Lung (tissue), 12 donors: ENCODE data around the gene RNF13. TPM values are rescaled to one million over a fixed set of nuclear protein-coding genes. Genes with fewer than 3 reads are reported as not detected.
A peak's percentile ranks its signal among the peaks of the same experiment; 100 is the strongest.

Source experiments
- ATAC-seq: fragments of 200-7000 bp; cut with Tn5 transposase; one replicate; pipeline ENCODE4 v1.9.1; 2020; ENCODE audit warnings: moderate number of reproducible peaks; ENCODE audit not compliant: insufficient read depth, low FRiP score
- DNase-seq, 3 donors: peaks; one replicate each; pipeline ENCODE4 v3.0.0-alpha.2; 2013 to 2017
- H3K27ac ChIP-seq, 2 donors: one replicate each; pipeline ENCODE4 v1.5.1; 2013; ENCODE audit warnings: mild to moderate bottlenecking in 2 of 2, moderate library complexity in 2 of 2, control low read depth in 1 of 2, inconsistent platforms in 1 of 2, low read depth in 1 of 2, low read length in 1 of 2
- H3K27me3 ChIP-seq, 3 donors: one replicate each; pipeline ENCODE4 v1.5.1; 2013; ENCODE audit warnings: low read length in 2 of 3; ENCODE audit not compliant: control insufficient read depth in 3 of 3, insufficient read depth in 3 of 3
- H3K36me3 ChIP-seq, 4 donors: one replicate each; pipeline ENCODE4 v1.5.1; 2013; ENCODE audit warnings: low read length in 4 of 4, mild to moderate bottlenecking in 1 of 4, moderate library complexity in 1 of 4; ENCODE audit not compliant: control insufficient read depth in 4 of 4, insufficient read depth in 4 of 4
- H3K4me1 ChIP-seq, 5 donors: one replicate each; pipeline ENCODE4 v1.5.1; 2013; ENCODE audit warnings: low read length in 5 of 5, mild to moderate bottlenecking in 2 of 5, moderate library complexity in 1 of 5; ENCODE audit not compliant: control insufficient read depth in 5 of 5, insufficient read depth in 5 of 5
- H3K4me3 ChIP-seq: one replicate; pipeline ENCODE4 v1.5.1; 2013; ENCODE audit warnings: mild to moderate bottlenecking, control low read depth, moderate library complexity
- H3K9ac ChIP-seq, 2 donors: one replicate each; pipeline ENCODE4 v1.5.1; 2013; ENCODE audit warnings: low read length in 2 of 2, control low read depth in 1 of 2; ENCODE audit not compliant: insufficient read depth in 1 of 2
- H3K9me3 ChIP-seq, 4 donors: one replicate each; pipeline ENCODE4 v1.5.1; 2013; ENCODE audit warnings: low read length in 3 of 4, mild to moderate bottlenecking in 1 of 4, moderate library complexity in 1 of 4; ENCODE audit not compliant: control insufficient read depth in 4 of 4, insufficient read depth in 3 of 4
- WGBS, 2 donors: extraction: QIAGEN DNeasy Blood & Tissue Kit; methylation state at CpG; one replicate each; pipeline ENCODE4 v1.1.7; 2013; 5-methylcytosine and 5-hydroxymethylcytosine counted together
- polyA plus RNA-seq, 2 donors: library from polyadenylated mRNA; stranded (reverse); fragments of 200-250 nt; gene quantifications; one replicate each; pipeline ENCODE4 v1.2.1, GENCODE V29; 2013
- total RNA-seq, 2 donors: library from RNA; depleted of rRNA in 1 of 2; stranded (reverse); fragments of >200 nt in 1 of 2; gene quantifications; one replicate each; pipeline ENCODE4 v1.2.1, GENCODE V29; 2014 to 2021
- TF ChIP-seq, protein P1 (sequence below): IDR thresholded peaks from 2 replicates; pipeline ENCODE4 v1.5.1; 2012; ENCODE audit warnings: mild to moderate bottlenecking; ENCODE audit errors: control extremely low read depth, extremely low read depth
- donor health status: control.
- donor health status: control.
- donor health status: Bipolar disorder and iron deficiency.
- donor health status: healthy.
- donor health status: DM: yes; HTN: yes; CAD: no.

RNF13 gene
- total and polyA plus RNA-seq, 4 donors: 56.2 to 170 (median 96.7) TPM

DNA sequence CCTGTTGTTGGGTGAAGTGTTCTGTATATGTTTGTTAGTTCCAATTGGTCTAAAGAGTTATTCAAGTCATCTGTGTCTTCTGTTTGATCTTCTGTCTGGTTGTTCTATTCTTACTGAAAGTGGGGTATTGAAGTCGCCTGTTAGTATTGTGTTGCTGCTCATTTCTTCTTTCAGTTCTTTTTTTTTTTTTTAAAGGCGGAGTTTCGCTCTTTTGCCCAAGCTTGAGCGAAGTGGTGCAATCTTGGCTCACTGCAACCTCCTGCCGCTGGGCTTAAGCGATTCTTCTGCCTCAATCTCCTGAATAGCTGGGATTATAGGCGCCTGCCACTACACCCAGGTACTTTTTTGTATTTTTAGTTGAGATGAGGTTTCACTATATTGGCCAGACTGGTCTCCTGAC is 134.2 kb downstream of the RNF13 start:
- Histone ChIP-seq H3K36me3 (peaks cover 0 to 12% (median 2%) of the 10 kb centered on the region in 4 donors), H3K9ac (no peak overlapping the region), H3K27me3 (no peaks in the 10 kb centered on the region), H3K4me3 (no peak overlapping the region), H3K27ac (no peak overlapping the region), H3K9me3 (peaks cover 0 to 5% (median 0%) of the 10 kb centered on the region in 4 donors), H3K4me1 (no peaks in the 10 kb centered on the region)
- TF ChIP-seq, protein P1, sequence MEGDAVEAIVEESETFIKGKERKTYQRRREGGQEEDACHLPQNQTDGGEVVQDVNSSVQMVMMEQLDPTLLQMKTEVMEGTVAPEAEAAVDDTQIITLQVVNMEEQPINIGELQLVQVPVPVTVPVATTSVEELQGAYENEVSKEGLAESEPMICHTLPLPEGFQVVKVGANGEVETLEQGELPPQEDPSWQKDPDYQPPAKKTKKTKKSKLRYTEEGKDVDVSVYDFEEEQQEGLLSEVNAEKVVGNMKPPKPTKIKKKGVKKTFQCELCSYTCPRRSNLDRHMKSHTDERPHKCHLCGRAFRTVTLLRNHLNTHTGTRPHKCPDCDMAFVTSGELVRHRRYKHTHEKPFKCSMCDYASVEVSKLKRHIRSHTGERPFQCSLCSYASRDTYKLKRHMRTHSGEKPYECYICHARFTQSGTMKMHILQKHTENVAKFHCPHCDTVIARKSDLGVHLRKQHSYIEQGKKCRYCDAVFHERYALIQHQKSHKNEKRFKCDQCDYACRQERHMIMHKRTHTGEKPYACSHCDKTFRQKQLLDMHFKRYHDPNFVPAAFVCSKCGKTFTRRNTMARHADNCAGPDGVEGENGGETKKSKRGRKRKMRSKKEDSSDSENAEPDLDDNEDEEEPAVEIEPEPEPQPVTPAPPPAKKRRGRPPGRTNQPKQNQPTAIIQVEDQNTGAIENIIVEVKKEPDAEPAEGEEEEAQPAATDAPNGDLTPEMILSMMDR: no peak
- DNase-seq (no peak), ATAC-seq (no peak)
- WGBS, 2 donors: 83 to 90% methylated on average over 7 of the region's 7 CpGs

DNA sequence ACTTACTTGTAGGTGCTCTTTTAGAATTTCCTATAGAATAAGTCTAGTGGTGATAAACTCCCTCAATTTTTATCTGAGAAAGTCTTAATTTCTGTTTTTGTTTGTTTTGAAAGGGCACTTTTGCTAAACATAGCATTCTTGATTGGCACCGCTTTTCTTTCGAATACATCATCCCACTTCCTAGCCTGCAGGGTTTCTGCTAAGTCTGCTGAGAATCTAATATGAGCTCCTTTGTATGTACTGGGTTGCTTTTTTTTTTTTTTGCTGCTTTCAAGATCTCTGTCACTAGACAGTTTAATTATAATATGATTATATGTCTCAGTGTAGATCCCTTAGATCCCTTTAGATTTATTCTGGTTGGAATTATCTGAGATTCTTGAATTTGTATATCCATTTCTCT is 136.2 kb downstream of the RNF13 start:
- Histone ChIP-seq H3K9ac (no peak overlapping the region), H3K4me1 (no peaks in the 10 kb centered on the region), H3K36me3 (peaks cover 0 to 12% (median 2%) of the 10 kb centered on the region in 4 donors), H3K9me3 (no peaks in the 10 kb centered on the region), H3K27me3 (no peaks in the 10 kb centered on the region), H3K27ac (no peak overlapping the region), H3K4me3 (no peak overlapping the region)
- TF ChIP-seq, protein P1: no peak
- WGBS, 2 donors: 97 to 98% methylated on average over 2 of the region's 2 CpGs
- no peak for ATAC-seq
- DNase-seq: no peak

DNA sequence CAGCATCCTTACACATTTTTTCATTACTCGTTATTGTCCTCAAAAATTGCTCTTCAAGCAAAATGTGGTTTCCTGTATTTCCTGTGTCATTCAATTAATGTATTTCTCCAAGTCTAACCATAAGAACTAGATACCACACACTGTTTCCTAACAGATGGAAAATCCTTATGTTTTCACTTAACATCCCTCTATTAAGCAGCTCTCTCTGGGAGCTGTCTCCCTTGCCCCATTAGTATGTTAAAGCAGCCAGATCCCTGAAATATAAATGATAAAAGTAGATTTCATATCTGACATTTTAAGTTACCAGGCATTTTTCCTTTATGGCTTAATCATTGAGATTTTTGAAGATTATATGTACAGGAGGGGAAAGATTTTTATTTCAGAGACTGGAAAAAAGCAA is 141.8 kb downstream of the RNF13 start:
- H3K4me3 ChIP-seq: no peak overlapping the region

More for the DNA sequence above, 141.8 kb downstream of the RNF13 start:
- no peaks in the 10 kb centered on the region for H3K9me3 ChIP-seq
- TF ChIP-seq, protein P1: no peak
- ATAC-seq (no peak), DNase-seq (peak in 1 of 3 donors; percentile 14)
- H3K27ac ChIP-seq: no peak overlapping the region
- H3K27me3 ChIP-seq: no peaks in the 10 kb centered on the region
- no peak overlapping the region for H3K9ac ChIP-seq
- peaks cover 0 to 6% (median 0%) of the 10 kb centered on the region in 5 donors for H3K4me1 ChIP-seq
- peaks cover 0 to 13% (median under 1%) of the 10 kb centered on the region in 4 donors for H3K36me3 ChIP-seq
- 19 to 42% methylated on average over 1 of the region's 1 CpG for WGBS, 2 donors
